Kasumi-1 (cell line): ENCODE results near the gene GABBR2.

Experiments used
- DNase-seq, 2 experiments: peaks; one replicate each; lab custom pipeline; 2025; lab: John Stamatoyannopoulos, UW

The GABBR2 gene

GRCh38 chr9:98369471-98369870 is 339.3 kb downstream of the GABBR2 start:
- no peak for DNase-seq

GRCh38 chr9:98369066-98369425 is 339.7 kb downstream of the GABBR2 start:
- DNase-seq: no peak

GRCh38 chr9:98368366-98369065 is 340.2 kb downstream of the GABBR2 start:
- no peak for DNase-seq

- DNase-seq: no peak
Observed at GRCh38 chr9:98367923-98368322, 340.8 kb downstream of the GABBR2 start.

GRCh38 chr9:98367371-98367900 is 341.3 kb downstream of the GABBR2 start:
- no peak for DNase-seq

GRCh38 chr9:98365781-98366180 is 343.0 kb downstream of the GABBR2 start:
- DNase-seq: no peak

GRCh38 chr9:98365227-98365669 is 343.5 kb downstream of the GABBR2 start:
- peak; percentile 6 to 21 for DNase-seq

- no peak for DNase-seq
Observed at GRCh38 chr9:98364086-98364485, 344.6 kb downstream of the GABBR2 start.

- DNase-seq: no peak
Observed at GRCh38 chr9:98363644-98364043, 345.1 kb downstream of the GABBR2 start.

- DNase-seq: no peak
Observed at GRCh38 chr9:98362624-98363252, 346.0 kb downstream of the GABBR2 start.

- DNase-seq: no peak
Observed at GRCh38 chr9:98361645-98362044, 347.1 kb downstream of the GABBR2 start.

GRCh38 chr9:98360176-98360708 is 348.5 kb downstream of the GABBR2 start:
- DNase-seq: no peak

- DNase-seq: no peak
Observed at GRCh38 chr9:98359569-98359968, 349.2 kb downstream of the GABBR2 start.

GRCh38 chr9:98357921-98358535 is 350.7 kb downstream of the GABBR2 start:
- DNase-seq: no peak

- DNase-seq: no peak
Observed at GRCh38 chr9:98356953-98357690, 351.6 kb downstream of the GABBR2 start.

GRCh38 chr9:98356326-98356725 is 352.4 kb downstream of the GABBR2 start:
- no peak for DNase-seq

GRCh38 chr9:98351370-98351769 is 357.4 kb downstream of the GABBR2 start:
- no peak for DNase-seq

GRCh38 chr9:98347642-98348041 is 361.1 kb downstream of the GABBR2 start:
- no peak for DNase-seq

GRCh38 chr9:98345011-98345410 is 363.7 kb downstream of the GABBR2 start:
- no peak for DNase-seq

- DNase-seq: no peak
Observed at GRCh38 chr9:98344581-98344980, 364.2 kb downstream of the GABBR2 start.

GRCh38 chr9:98342820-98343210 is 365.9 kb downstream of the GABBR2 start:
- DNase-seq: no peak
